ENCODE results near the gene FOXO6. TPM values are rescaled to one million over a fixed set of nuclear protein-coding genes. Genes with fewer than 3 reads are reported as not detected.
A peak's percentile ranks its signal among the peaks of the same experiment; 100 is the strongest.

The FOXO6 gene
- total and polyA plus RNA-seq, 9 of the 15 experiments (the other 6 are each of a cell fraction or from before 2014, with no cell fraction given), result 0.04 to 0.31 (median 0.12) TPM; not detected in 5

DNA sequence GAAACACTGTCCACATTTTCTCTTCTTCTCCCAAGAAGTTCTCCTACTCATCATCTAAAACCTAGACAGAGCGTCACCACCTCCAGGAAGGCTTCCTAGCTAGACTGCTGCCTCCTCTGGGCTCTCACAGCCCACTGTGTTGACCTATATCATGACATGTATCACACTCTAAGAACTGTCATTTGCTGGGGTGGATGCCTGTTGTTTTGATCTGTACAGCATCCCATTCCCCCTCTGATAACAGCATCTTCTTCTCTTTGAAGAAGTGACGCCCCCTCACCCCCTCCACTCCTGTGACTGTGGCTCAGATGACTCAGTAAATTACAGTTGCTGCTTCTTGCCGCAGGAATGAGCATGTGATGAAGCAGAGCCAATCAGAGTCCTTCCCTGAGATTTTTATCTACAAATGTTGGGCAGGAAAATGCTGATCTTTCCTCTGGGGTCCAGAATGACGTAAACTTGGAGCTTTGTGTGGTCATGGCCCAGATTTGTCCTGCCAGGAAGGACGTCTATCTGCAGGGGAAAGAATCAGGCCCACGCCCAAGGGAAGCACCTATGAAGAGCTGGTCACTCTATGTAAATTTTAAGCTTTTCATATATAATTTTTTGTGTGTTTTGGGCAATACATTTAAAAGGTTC is 28.0 kb upstream of the FOXO6 start (continued):
- TF ChIP-seq, protein P1, sequence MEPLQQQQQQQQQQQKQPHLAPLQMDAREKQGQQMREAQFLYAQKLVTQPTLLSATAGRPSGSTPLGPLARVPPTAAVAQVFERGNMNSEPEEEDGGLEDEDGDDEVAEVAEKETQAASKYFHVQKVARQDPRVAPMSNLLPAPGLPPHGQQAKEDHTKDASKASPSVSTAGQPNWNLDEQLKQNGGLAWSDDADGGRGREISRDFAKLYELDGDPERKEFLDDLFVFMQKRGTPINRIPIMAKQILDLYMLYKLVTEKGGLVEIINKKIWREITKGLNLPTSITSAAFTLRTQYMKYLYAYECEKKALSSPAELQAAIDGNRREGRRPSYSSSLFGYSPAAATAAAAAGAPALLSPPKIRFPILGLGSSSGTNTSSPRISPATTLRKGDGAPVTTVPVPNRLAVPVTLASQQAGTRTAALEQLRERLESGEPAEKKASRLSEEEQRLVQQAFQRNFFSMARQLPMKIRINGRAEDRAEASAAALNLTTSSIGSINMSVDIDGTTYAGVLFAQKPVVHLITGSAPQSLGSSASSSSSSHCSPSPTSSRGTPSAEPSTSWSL (CRISPR knock-in tag; IDR thresholded peaks at IDR 0.05; ENCODE audit: borderline replicate concordance), result no peak
- TF ChIP-seq ZNF696 (CRISPR knock-in tag; conservative IDR thresholded peaks at IDR 0.05), result no peak
- no peak for TF ChIP-seq EZH2 (IDR thresholded peaks at IDR 0.05; ENCODE audit: borderline replicate concordance, low read depth, low read length)
- peak; percentile 74; the same call in 1 of the 2 replicates for TF ChIP-seq TARDBP (IDR thresholded peaks at IDR 0.05)
- TF ChIP-seq GATA2 (CRISPR knock-in tag; IDR thresholded peaks at IDR 0.05), result peak; percentile 40; the same call in 1 of the 2 replicates
- TF ChIP-seq SIRT6 (IDR thresholded peaks at IDR 0.05; ENCODE audit: low read depth, low read length), result no peak
- TF ChIP-seq FIP1L1 (IDR thresholded peaks at IDR 0.05; ENCODE audit: low read depth, low read length, poor library complexity, severe bottlenecking), result no peak
- no peak for TF ChIP-seq BHLHE40 (IDR thresholded peaks at IDR 0.05; ENCODE audit: low read length)
- TF ChIP-seq HNRNPUL1 (IDR thresholded peaks at IDR 0.05; ENCODE audit: low read length), result no peak
- TF ChIP-seq RAD21 (CRISPR knock-in tag; conservative IDR thresholded peaks at IDR 0.05 in 1 of 2, IDR thresholded peaks at IDR 0.05 in 1 of 2), result no peak
- TF ChIP-seq, protein P2, sequence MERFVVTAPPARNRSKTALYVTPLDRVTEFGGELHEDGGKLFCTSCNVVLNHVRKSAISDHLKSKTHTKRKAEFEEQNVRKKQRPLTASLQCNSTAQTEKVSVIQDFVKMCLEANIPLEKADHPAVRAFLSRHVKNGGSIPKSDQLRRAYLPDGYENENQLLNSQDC (CRISPR knock-in tag; IDR thresholded peaks at IDR 0.05), result no peak
- TF ChIP-seq SNRNP70 (optimal IDR thresholded peaks at IDR 0.05; ENCODE audit: low read depth, low read length), result no peak
- peak; percentile 93 for TF ChIP-seq SMARCA5 (IDR thresholded peaks at IDR 0.05)
- TF ChIP-seq BMI1 (IDR thresholded peaks at IDR 0.05; ENCODE audit: low read length), result no peak
- TF ChIP-seq, protein P3, sequence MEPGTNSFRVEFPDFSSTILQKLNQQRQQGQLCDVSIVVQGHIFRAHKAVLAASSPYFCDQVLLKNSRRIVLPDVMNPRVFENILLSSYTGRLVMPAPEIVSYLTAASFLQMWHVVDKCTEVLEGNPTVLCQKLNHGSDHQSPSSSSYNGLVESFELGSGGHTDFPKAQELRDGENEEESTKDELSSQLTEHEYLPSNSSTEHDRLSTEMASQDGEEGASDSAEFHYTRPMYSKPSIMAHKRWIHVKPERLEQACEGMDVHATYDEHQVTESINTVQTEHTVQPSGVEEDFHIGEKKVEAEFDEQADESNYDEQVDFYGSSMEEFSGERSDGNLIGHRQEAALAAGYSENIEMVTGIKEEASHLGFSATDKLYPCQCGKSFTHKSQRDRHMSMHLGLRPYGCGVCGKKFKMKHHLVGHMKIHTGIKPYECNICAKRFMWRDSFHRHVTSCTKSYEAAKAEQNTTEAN (CRISPR knock-in tag; IDR thresholded peaks at IDR 0.05), result no peak
- TF ChIP-seq YBX1 (IDR thresholded peaks at IDR 0.05), result no peak
- no peak for TF ChIP-seq ZNF175 (CRISPR knock-in tag; IDR thresholded peaks at IDR 0.05; ENCODE audit: low read depth)
- no peak for TF ChIP-seq BRD4 (IDR thresholded peaks at IDR 0.05)
- peak; percentile 53 to 78; a peak in 2 of 4 replicates for TF ChIP-seq TEAD1 (CRISPR knock-in tag; IDR thresholded peaks at IDR 0.05)
- TF ChIP-seq ZNF224 (CRISPR knock-in tag; IDR thresholded peaks at IDR 0.05), result no peak
- TF ChIP-seq ZFX (CRISPR knock-in tag; IDR thresholded peaks at IDR 0.05), result no peak
- no peak for TF ChIP-seq RUNX1 (IDR thresholded peaks at IDR 0.05; ENCODE audit: low read depth)
- peak; percentile 75 for TF ChIP-seq MAFK (IDR thresholded peaks at IDR 0.05; ENCODE audit: low read length)
- no peak for TF ChIP-seq CAMTA2 (CRISPR knock-in tag; conservative IDR thresholded peaks at IDR 0.05)
- TF ChIP-seq ZBTB8A (IDR thresholded peaks at IDR 0.05; ENCODE audit: partially characterized antibody), result no peak
- TF ChIP-seq TRIM24 (IDR thresholded peaks at IDR 0.05), result peak; percentile 78 to 87
- TF ChIP-seq PHF8 (IDR thresholded peaks at IDR 0.05; ENCODE audit: borderline replicate concordance, low read length), result no peak
- no peak for TF ChIP-seq ZNF217 (CRISPR knock-in tag; IDR thresholded peaks at IDR 0.05)

Measured in K562 (cell line).